BE2C (cell line): Measurements from ENCODE around the gene SLC25A43.
A peak's percentile ranks its signal among the peaks of the same experiment; 100 is the strongest.

Source experiments
- DNase-seq: peaks from one replicate; pipeline ENCODE4 v3.0.0-alpha.2; 2020
- H3K27me3 ChIP-seq: fragments of 250-450 bp; sonication (Bioruptor Pico); 2 replicates; pipeline ENCODE4 v1.5.1; 2020; ENCODE audit warnings: mild to moderate bottlenecking
- H3K36me3 ChIP-seq: fragments of 250-450 bp; sonication (Bioruptor Pico); 2 replicates; pipeline ENCODE4 v1.5.1; 2020; ENCODE audit warnings: mild to moderate bottlenecking
- H3K4me1 ChIP-seq: fragments of 250-450 bp; sonication (Bioruptor Pico); 2 replicates; pipeline ENCODE4 v1.5.1; 2020
- H3K4me3 ChIP-seq: 2 replicates; pipeline ENCODE4 v1.5.1; 2011; ENCODE audit warnings: low read depth, low read length
- H3K9me3 ChIP-seq: fragments of 250-450 bp; sonication (Bioruptor Pico); 2 replicates; pipeline ENCODE4 v1.5.1; 2020
- CTCF ChIP-seq: IDR thresholded peaks from 2 replicates; pipeline ENCODE4 v1.5.1; 2012; ENCODE audit warnings: mild to moderate bottlenecking, low read depth, low read length

SLC25A43 gene

GRCh38 chrX:119417376-119417775 lies 18.2 kb downstream of the SLC25A43 start:
- Histone ChIP-seq H3K27me3 (no peaks in the 10 kb centered on the region), H3K9me3 (no peaks in the 10 kb centered on the region), H3K36me3 (no peaks in the 10 kb centered on the region), H3K4me3 (no peak overlapping the region), H3K4me1 (no peaks in the 10 kb centered on the region)
- no peak for TF ChIP-seq CTCF
- no peak for DNase-seq

GRCh38 chrX:119417842-119418241 lies 18.7 kb downstream of the SLC25A43 start:
- Histone ChIP-seq H3K27me3 (no peaks in the 10 kb centered on the region), H3K4me1 (no peaks in the 10 kb centered on the region), H3K4me3 (no peak overlapping the region), H3K36me3 (no peaks in the 10 kb centered on the region), H3K9me3 (no peaks in the 10 kb centered on the region)
- no peak for DNase-seq
- peak; percentile 32; the same call in 1 of the 2 replicates for TF ChIP-seq CTCF

DNA sequence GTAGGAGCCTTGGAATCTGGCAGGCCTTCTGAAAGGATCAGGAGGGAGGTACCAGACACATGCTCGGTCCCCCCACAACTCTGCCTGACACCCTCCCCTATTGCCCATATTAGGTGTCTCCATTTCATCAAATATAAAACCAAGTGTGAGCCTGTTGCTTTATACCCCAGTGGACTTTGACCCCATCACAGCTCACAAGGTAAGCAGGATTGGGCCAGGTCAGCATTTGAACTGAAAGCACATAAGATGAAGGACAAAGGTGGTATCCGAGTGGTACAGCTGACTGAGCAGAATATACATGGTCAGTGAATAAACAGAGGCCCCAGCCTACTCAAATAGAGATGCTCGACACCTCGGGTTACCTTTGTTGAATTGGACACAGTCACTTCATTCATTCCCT lies 20.0 kb downstream of the SLC25A43 start:
- Histone ChIP-seq H3K4me3 (no peak overlapping the region), H3K9me3 (no peaks in the 10 kb centered on the region), H3K27me3 (no peaks in the 10 kb centered on the region), H3K4me1 (no peaks in the 10 kb centered on the region), H3K36me3 (no peaks in the 10 kb centered on the region)
- DNase-seq = no peak
- TF ChIP-seq CTCF = no peak

DNA sequence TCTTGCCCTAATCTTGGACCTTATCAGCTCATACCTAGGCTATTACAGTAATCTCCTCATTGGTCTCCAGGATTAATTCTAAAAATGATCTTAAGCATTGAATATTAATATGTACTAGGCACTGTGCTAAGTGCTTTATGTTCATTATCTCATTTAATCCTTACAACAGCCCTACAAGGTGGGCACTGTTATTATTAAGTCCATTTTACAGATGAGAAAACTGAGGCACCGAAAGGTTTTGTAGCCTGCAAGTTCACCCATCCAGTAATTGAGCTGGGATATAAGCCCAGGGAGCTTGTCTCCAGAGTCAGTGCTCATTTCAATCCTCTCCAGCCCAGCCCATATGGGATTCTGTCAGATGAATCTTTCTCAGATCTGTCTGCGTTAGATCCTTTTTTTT lies 20.8 kb downstream of the SLC25A43 start:
- no peaks in the 10 kb centered on the region for H3K9me3 ChIP-seq
- DNase-seq = no peak
- TF ChIP-seq CTCF = no peak
- H3K4me1 ChIP-seq = no peaks in the 10 kb centered on the region
- H3K36me3 ChIP-seq = no peaks in the 10 kb centered on the region
- no peak overlapping the region for H3K4me3 ChIP-seq
- no peaks in the 10 kb centered on the region for H3K27me3 ChIP-seq

GRCh38 chrX:119421016-119421705 lies 22.0 kb downstream of the SLC25A43 start:
- H3K36me3 ChIP-seq = no peaks in the 10 kb centered on the region
- H3K4me1 ChIP-seq = no peaks in the 10 kb centered on the region
- DNase-seq = no peak
- TF ChIP-seq CTCF = no peak
- H3K27me3 ChIP-seq = no peaks in the 10 kb centered on the region
- H3K9me3 ChIP-seq = no peaks in the 10 kb centered on the region
- no peak overlapping the region for H3K4me3 ChIP-seq

DNA sequence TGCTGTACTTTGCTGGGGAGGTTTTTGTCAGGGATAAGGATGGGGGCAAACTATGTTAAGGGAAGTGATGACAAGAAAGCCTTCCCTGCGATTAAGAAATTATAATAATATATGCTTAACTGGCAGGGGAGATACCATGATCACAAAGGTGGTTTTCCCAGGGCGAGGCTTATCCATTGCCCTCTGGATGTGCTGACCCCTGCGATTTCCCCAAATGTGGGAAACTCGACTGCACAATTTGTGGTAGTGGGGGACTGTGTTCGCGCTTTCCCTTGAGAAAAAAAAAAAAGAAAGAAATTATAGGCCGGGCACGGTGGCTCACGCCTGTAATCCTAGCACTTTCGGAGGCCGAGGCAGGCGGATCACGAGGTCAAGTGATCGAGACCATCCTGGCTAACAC lies 24.5 kb downstream of the SLC25A43 start:
- Histone ChIP-seq H3K9me3 (no peaks in the 10 kb centered on the region), H3K4me1 (no peaks in the 10 kb centered on the region), H3K36me3 (no peaks in the 10 kb centered on the region), H3K27me3 (no peaks in the 10 kb centered on the region), H3K4me3 (no peak overlapping the region)
- DNase-seq = no peak
- TF ChIP-seq CTCF = no peak
